ENCODE data around the gene HELB. TPM values are rescaled to one million over a fixed set of nuclear protein-coding genes. Genes with fewer than 3 reads are reported as not detected.

HELB gene
- total and polyA plus RNA-seq, 3 experiments from 2014 or later: 13.8 to 29.4 (median 14.2) TPM

DNA sequence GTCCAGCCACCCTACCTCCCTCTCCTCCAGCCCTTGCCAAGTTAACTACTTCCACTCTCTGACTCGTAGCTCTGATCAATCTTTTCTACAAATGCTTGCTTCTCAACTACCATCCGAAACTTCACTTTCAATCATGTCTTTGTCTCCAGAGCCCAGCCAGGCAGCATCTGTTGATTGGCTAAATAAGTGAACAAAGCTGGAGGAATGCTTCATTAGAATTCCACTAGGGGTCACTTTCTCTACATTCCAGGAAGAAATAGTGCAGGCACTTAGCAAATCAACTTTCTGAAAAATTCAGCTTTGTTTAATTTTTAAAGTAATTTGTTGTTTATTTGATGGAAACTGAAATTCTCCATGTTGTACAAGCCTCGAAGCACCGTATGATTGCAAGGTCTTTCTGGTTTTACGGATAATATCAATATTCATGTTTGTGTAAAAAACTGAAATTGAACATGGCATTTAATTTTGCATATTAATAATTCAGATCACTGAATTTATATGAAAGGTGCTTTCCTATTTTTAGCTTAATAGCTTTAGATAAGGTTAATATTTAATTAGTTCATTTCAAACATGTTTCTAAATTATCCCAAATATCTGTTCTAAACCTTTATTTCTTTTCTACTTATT lies 32.4 kb upstream of the HELB start:
- H3K4me1 Mint-ChIP-seq: peaks cover 0 to 4% (median 0%) of the 10 kb centered on the region in 3 donors
- H3K36me3 ChIP-seq (ENCODE audit: insufficient read depth, low read length): no peaks in the 10 kb centered on the region
- H3K9me3 Mint-ChIP-seq: no peaks in the 10 kb centered on the region
- H3K27me3 ChIP-seq (ENCODE audit: insufficient read depth, low read length, poor library complexity, severe bottlenecking): no peaks in the 10 kb centered on the region
- DNase-seq: peak in 2 of 5 donors; percentile 33 to 46
- ChIA-PET POLR2A (interaction anchor here (0.6 to 1.0 kb wide), 2 partner anchors 16 to 33 kb away, joined by 3 to 8 read pairs; partner anchors contain the start of gene HELB), CTCF (interaction anchor here (0.6 to 4.8 kb wide), 25 partner anchors 9 to 442 kb away, joined by 3 to 57 read pairs (median 4); partner anchors contain the start of genes HELB and TMBIM4)
- H3K36me3 Mint-ChIP-seq: no peaks in the 10 kb centered on the region
- H3K27ac ChIP-seq (ENCODE audit: low read depth, low read length): no peak overlapping the region
- H3K27ac Mint-ChIP-seq: no peak overlapping the region
- H3K27me3 Mint-ChIP-seq: peaks cover 7 to 8% of the 10 kb centered on the region in 2 donors
- H3K4me3 Mint-ChIP-seq: no peak overlapping the region
- H3K4me3 ChIP-seq (ENCODE audit: low read length): no peak overlapping the region
- H3K4me1 ChIP-seq (ENCODE audit: insufficient read depth, low read length): peaks cover 20% of the 10 kb centered on the region
- H3K9me3 ChIP-seq (ENCODE audit: low read length): no peaks in the 10 kb centered on the region

DNA sequence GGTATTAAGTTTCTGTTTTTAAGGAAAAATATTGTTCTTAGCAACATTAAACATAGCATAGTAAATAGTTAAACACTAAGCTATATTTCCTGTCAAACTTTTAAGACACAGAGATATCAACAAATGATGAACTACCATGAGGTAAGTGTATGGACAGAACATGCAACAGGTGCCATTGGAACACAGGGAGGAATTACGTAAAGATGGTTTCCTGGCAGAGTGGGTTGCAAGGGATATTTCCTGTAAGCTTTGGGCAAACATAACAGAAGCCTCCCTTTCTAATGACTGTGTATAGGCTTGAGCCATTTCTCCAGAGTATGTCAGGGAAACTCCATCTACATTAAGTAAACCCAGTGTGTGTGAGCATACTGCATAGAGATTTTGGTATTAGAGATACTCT lies 31.7 kb upstream of the HELB start:
- H3K4me1 Mint-ChIP-seq: peaks cover 0 to 4% (median 0%) of the 10 kb centered on the region in 3 donors
- Histone ChIP-seq H3K27ac (ENCODE audit: low read depth, low read length) (no peak overlapping the region), H3K4me3 (ENCODE audit: low read length) (no peak overlapping the region), H3K36me3 (ENCODE audit: insufficient read depth, low read length) (no peaks in the 10 kb centered on the region), H3K27me3 (ENCODE audit: insufficient read depth, low read length, poor library complexity, severe bottlenecking) (no peaks in the 10 kb centered on the region), H3K9me3 (ENCODE audit: low read length) (no peaks in the 10 kb centered on the region), H3K4me1 (ENCODE audit: insufficient read depth, low read length) (peaks cover 20% of the 10 kb centered on the region)
- H3K27me3 Mint-ChIP-seq: peaks cover 3 to 8% of the 10 kb centered on the region in 2 donors
- ChIA-PET CTCF (interaction anchor here (0.6 to 4.8 kb wide), 18 partner anchors 8 to 441 kb away, joined by 3 to 57 read pairs (median 4); partner anchors contain the start of gene TMBIM4), POLR2A (interaction anchor here (0.6 to 1.0 kb wide), 2 partner anchors 15 to 32 kb away, joined by 3 to 8 read pairs; partner anchors contain the start of gene HELB)
- no peak overlapping the region for H3K4me3 Mint-ChIP-seq
- no peaks in the 10 kb centered on the region for H3K36me3 Mint-ChIP-seq
- no peaks in the 10 kb centered on the region for H3K9me3 Mint-ChIP-seq
- DNase-seq: no peak
- no peak overlapping the region for H3K27ac Mint-ChIP-seq

DNA sequence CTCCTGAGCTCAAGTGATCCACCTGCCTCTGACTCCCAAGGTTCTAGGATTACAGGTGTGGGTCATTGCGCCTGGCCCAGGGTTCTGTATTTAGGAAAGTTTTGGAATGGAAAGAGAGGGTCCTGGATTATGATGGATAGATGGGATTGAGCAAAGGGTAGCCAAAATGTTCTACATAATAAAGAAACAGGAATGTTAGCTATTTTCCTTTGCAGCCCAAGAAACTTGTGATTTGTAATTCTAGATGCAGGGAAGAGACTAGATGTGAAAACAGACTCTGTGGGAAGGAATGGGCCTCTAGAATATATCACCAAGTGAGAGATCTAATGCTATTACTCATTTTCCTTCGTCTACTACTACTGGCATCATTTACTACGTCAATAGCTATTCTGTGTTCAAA lies 29.6 kb upstream of the HELB start:
- Histone ChIP-seq H3K27ac (ENCODE audit: low read depth, low read length) (no peak overlapping the region), H3K27me3 (ENCODE audit: insufficient read depth, low read length, poor library complexity, severe bottlenecking) (no peaks in the 10 kb centered on the region), H3K9me3 (ENCODE audit: low read length) (no peaks in the 10 kb centered on the region), H3K4me3 (ENCODE audit: low read length) (no peak overlapping the region), H3K4me1 (ENCODE audit: insufficient read depth, low read length) (peaks cover 20% of the 10 kb centered on the region), H3K36me3 (ENCODE audit: insufficient read depth, low read length) (no peaks in the 10 kb centered on the region)
- Mint-ChIP-seq H3K27me3 (no peaks in the 10 kb centered on the region), H3K27ac (peak overlapping the region in 2 of 8 donors; percentile 2 to 26), H3K4me3 (no peak overlapping the region), H3K9me3 (no peaks in the 10 kb centered on the region), H3K36me3 (no peaks in the 10 kb centered on the region), H3K4me1 (peaks cover 6 to 11% (median 9%) of the 10 kb centered on the region in 3 donors)
- DNase-seq: no peak
- ChIA-PET CTCF (interaction anchor here (0.9 to 4.8 kb wide), 5 partner anchors 30 to 137 kb away, joined by 3 to 57 read pairs (median 3); partner anchors contain the start of gene HELB), POLR2A (no interaction called here)

DNA sequence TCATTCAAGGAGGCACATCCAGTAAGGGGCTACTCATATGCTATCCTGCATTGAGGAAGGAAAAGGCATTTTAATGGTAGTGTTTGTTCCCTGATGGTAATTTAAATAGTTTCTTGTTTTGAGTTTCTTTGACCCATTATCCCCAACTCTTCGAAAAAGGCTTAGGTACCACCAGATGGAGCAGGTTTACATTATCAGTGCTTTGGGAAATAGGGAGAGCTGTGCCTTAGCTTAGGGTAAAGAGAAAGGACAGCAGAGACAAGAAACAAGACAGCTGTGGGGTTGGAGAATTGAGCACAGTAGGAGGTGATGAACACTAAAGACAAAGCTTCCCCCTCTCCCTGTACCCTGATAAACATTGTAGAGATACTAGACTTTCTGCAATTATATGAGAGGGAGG lies 29.1 kb upstream of the HELB start:
- Mint-ChIP-seq H3K27me3 (no peaks in the 10 kb centered on the region), H3K4me1 (peaks cover 6 to 11% (median 9%) of the 10 kb centered on the region in 3 donors), H3K36me3 (no peaks in the 10 kb centered on the region), H3K9me3 (no peaks in the 10 kb centered on the region), H3K27ac (peak overlapping the region in 2 of 8 donors; percentile 2 to 43), H3K4me3 (no peak overlapping the region)
- Histone ChIP-seq H3K4me3 (ENCODE audit: low read length) (no peak overlapping the region), H3K4me1 (ENCODE audit: insufficient read depth, low read length) (peaks cover 19% of the 10 kb centered on the region), H3K27ac (ENCODE audit: low read depth, low read length) (no peak overlapping the region), H3K27me3 (ENCODE audit: insufficient read depth, low read length, poor library complexity, severe bottlenecking) (no peaks in the 10 kb centered on the region), H3K36me3 (ENCODE audit: insufficient read depth, low read length) (no peaks in the 10 kb centered on the region), H3K9me3 (ENCODE audit: low read length) (no peaks in the 10 kb centered on the region)
- ChIA-PET CTCF (interaction anchor here (0.9 to 4.8 kb wide), 5 partner anchors 29 to 137 kb away, joined by 3 to 57 read pairs (median 3); partner anchors contain the start of gene HELB), POLR2A (no interaction called here)
- DNase-seq: no peak

DNA sequence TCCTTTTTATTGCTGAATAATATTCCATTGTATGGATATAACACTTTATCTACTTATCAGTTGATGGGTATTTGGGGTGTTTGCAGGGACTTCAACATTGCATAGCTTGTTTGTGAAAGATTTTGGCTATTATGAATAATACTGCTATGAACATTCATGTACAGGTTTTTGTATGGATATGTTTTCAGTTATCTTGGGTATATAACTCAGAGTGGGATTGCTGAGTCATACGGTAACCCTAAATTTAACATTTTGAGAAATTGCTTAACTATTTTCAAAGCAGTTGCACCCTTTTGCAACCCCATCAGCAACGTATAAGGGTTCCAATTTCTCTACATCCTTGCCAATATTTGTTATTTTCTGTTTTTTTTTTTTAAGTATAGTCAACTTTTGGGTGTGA lies 27.3 kb upstream of the HELB start:
- Histone ChIP-seq H3K36me3 (ENCODE audit: insufficient read depth, low read length) (no peaks in the 10 kb centered on the region), H3K4me3 (ENCODE audit: low read length) (no peak overlapping the region), H3K27me3 (ENCODE audit: insufficient read depth, low read length, poor library complexity, severe bottlenecking) (no peaks in the 10 kb centered on the region), H3K27ac (ENCODE audit: low read depth, low read length) (no peak overlapping the region), H3K9me3 (ENCODE audit: low read length) (no peaks in the 10 kb centered on the region), H3K4me1 (ENCODE audit: insufficient read depth, low read length) (peaks cover 11% of the 10 kb centered on the region)
- ChIA-PET POLR2A (no interaction called here), CTCF (interaction anchor here (1.3 kb wide), 1 partner anchor 133 kb away, joined by 3 read pairs; no protein-coding TSS in a partner anchor)
- H3K36me3 Mint-ChIP-seq: no peaks in the 10 kb centered on the region
- H3K4me3 Mint-ChIP-seq: no peak overlapping the region
- peaks cover 17 to 27% (median 23%) of the 10 kb centered on the region in 3 donors for H3K4me1 Mint-ChIP-seq
- no peak for DNase-seq
- no peaks in the 10 kb centered on the region for H3K9me3 Mint-ChIP-seq
- no peak overlapping the region for H3K27ac Mint-ChIP-seq
- no peaks in the 10 kb centered on the region for H3K27me3 Mint-ChIP-seq

DNA sequence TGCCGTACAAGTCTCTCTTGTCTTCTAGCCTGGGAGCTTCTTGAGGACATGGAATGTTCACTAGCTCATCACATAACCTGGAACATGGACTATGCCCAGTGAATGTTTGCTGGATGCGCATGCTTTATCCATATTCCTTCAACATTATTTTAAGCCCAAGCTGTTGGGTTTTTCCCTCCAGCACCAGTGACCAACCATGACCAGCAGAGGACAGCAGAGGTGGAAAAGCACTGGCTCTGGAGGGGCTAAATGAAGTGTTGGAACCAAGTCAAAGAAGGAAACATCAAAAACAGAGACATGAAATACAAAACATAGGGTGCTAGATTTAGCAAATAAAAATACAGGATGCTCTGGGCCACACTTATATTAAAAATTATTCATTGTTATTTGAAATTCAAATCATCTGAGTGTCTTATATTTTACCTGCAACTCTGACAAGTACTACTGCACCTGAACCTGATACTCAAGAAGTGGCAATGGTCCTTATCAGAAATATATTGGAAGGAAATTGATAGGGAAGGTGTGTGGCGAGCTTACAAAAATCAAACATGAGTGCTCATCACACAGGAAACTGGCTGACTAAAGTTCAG lies 23.1 kb upstream of the HELB start:
- H3K4me3 Mint-ChIP-seq: peak overlapping the region in 4 of 7 donors; percentile 5 to 42 (median 32)
- peaks cover 17 to 51% (median 48%) of the 10 kb centered on the region in 3 donors for H3K4me1 Mint-ChIP-seq
- H3K36me3 Mint-ChIP-seq: peaks cover 0 to 6% (median 3%) of the 10 kb centered on the region in 3 donors
- H3K4me1 ChIP-seq (ENCODE audit: insufficient read depth, low read length): peaks cover 30% of the 10 kb centered on the region
- H3K27ac Mint-ChIP-seq: peak overlapping the region in 2 of 8 donors; percentile 14 to 53
- peaks cover 0 to 2% of the 10 kb centered on the region in 2 donors for H3K27me3 Mint-ChIP-seq
- H3K4me3 ChIP-seq (ENCODE audit: low read length): no peak overlapping the region
- H3K9me3 Mint-ChIP-seq: peaks cover 0 to 3% (median 2%) of the 10 kb centered on the region in 5 donors
- POLR2A ChIA-PET: no interaction called here
- CTCF ChIA-PET: interaction anchor here (0.7 to 2.1 kb wide), 24 partner anchors 9 to 416 kb away, joined by 3 to 15 read pairs (median 4); partner anchors contain the start of gene HELB
- no peaks in the 10 kb centered on the region for H3K9me3 ChIP-seq (ENCODE audit: low read length)
- H3K27me3 ChIP-seq (ENCODE audit: insufficient read depth, low read length, poor library complexity, severe bottlenecking): no peaks in the 10 kb centered on the region
- peak; percentile 13 to 67 (median 44) for DNase-seq
- no peak overlapping the region for H3K27ac ChIP-seq (ENCODE audit: low read depth, low read length)
- no peaks in the 10 kb centered on the region for H3K36me3 ChIP-seq (ENCODE audit: insufficient read depth, low read length)

DNA sequence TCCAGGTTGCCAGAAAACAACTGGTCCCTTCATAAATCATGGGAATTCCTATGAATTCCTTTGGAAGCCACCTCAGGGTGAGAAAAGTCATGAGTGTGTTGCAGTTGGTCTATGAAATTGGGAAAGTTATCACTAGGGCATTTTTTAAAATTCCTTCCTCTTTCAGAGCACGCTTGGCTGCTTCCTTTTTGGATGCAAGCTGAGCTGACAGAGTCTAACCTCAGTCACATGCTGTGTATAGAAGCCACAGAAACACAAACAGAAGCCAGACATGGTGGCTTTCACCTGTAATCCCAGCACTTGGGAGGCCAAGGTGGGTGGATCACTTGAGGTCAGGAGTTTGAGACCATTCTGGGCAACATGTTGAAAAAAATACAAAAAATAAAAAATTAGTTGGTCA lies 21.7 kb upstream of the HELB start:
- H3K4me3 ChIP-seq (ENCODE audit: low read length): no peak overlapping the region

More for the DNA sequence above, 21.7 kb upstream of the HELB start:
- H3K27ac ChIP-seq (ENCODE audit: low read depth, low read length): no peak overlapping the region
- no peaks in the 10 kb centered on the region for H3K9me3 ChIP-seq (ENCODE audit: low read length)
- Mint-ChIP-seq H3K36me3 (peaks cover 0 to 6% (median 3%) of the 10 kb centered on the region in 3 donors), H3K9me3 (peaks cover 0 to 3% (median 2%) of the 10 kb centered on the region in 5 donors), H3K27me3 (peaks cover 0 to 2% of the 10 kb centered on the region in 2 donors), H3K4me3 (no peak overlapping the region), H3K27ac (no peak overlapping the region), H3K4me1 (peaks cover 23 to 61% (median 58%) of the 10 kb centered on the region in 3 donors)
- H3K4me1 ChIP-seq (ENCODE audit: insufficient read depth, low read length): peaks cover 38% of the 10 kb centered on the region
- ChIA-PET CTCF (interaction anchor here (0.9 to 2.1 kb wide), 3 partner anchors 20 to 128 kb away, joined by 3 to 6 read pairs (median 6); no protein-coding TSS in a partner anchor), POLR2A (no interaction called here)
- DNase-seq: no peak
- no peaks in the 10 kb centered on the region for H3K36me3 ChIP-seq (ENCODE audit: insufficient read depth, low read length)
- no peaks in the 10 kb centered on the region for H3K27me3 ChIP-seq (ENCODE audit: insufficient read depth, low read length, poor library complexity, severe bottlenecking)

Measured in CD8-positive, alpha-beta memory T cell (primary cell).